ENCODE results near the gene FOXA2.

FOXA2 gene

GRCh38 chr20:22569353-22569752, 15.0 kb downstream of the FOXA2 start:
- no peak for TF ChIP-seq EZH2phosphoT487 (IDR thresholded peaks at IDR 0.05; ENCODE audit: borderline replicate concordance, low read length)
- TF ChIP-seq CTCF (IDR thresholded peaks at IDR 0.05; ENCODE audit: low read depth, low read length, poor library complexity, severe bottlenecking) = no peak
- Histone ChIP-seq H3K27ac (ENCODE audit: low read depth, low read length) (no peak overlapping the region), H3K4me2 (ENCODE audit: low read length) (no peak overlapping the region), H3K27me3 (ENCODE audit: control insufficient read depth, low read length) (peaks cover 3% of the 10 kb centered on the region; the same call in 1 of the 2 replicates), H3F3A (ENCODE audit: control insufficient read depth, insufficient read depth) (no peaks in the 10 kb centered on the region), H3K9me3 (ENCODE audit: control insufficient read depth, insufficient read depth, low read length) (no peaks in the 10 kb centered on the region), H3K79me2 (ENCODE audit: control insufficient read depth, low read length) (no peaks in the 10 kb centered on the region), H3K4me1 (ENCODE audit: control insufficient read depth, low read length) (peaks cover under 1% of the 10 kb centered on the region; the same call in 1 of the 2 replicates), H4K20me1 (ENCODE audit: control insufficient read depth, insufficient read depth, low read depth, low read length) (no peaks in the 10 kb centered on the region), H3K36me3 (ENCODE audit: control insufficient read depth, low read length) (no peaks in the 10 kb centered on the region), H3K4me3 (ENCODE audit: low read length) (no peak overlapping the region), H3K9me2 (replicated peaks; ENCODE audit: control insufficient read depth, low read length) (no peaks in the 10 kb centered on the region)

- no peaks in the 10 kb centered on the region for H3K4me1 ChIP-seq (ENCODE audit: control insufficient read depth, low read length)
- no peaks in the 10 kb centered on the region for H3K79me2 ChIP-seq (ENCODE audit: control insufficient read depth, low read length)
- H4K20me1 ChIP-seq (ENCODE audit: control insufficient read depth, insufficient read depth, low read depth, low read length) = no peaks in the 10 kb centered on the region
- no peak overlapping the region for H3K4me3 ChIP-seq (ENCODE audit: low read length)
- H3K9me3 ChIP-seq (ENCODE audit: control insufficient read depth, insufficient read depth, low read length) = no peaks in the 10 kb centered on the region
- no peak for TF ChIP-seq EZH2phosphoT487 (IDR thresholded peaks at IDR 0.05; ENCODE audit: borderline replicate concordance, low read length)
- no peak for TF ChIP-seq CTCF (IDR thresholded peaks at IDR 0.05; ENCODE audit: low read depth, low read length, poor library complexity, severe bottlenecking)
- peaks cover 3% of the 10 kb centered on the region; the same call in 1 of the 2 replicates for H3K27me3 ChIP-seq (ENCODE audit: control insufficient read depth, low read length)
- H3K9me2 ChIP-seq (replicated peaks; ENCODE audit: control insufficient read depth, low read length) = no peaks in the 10 kb centered on the region
- no peaks in the 10 kb centered on the region for H3F3A ChIP-seq (ENCODE audit: control insufficient read depth, insufficient read depth)
- no peak overlapping the region for H3K27ac ChIP-seq (ENCODE audit: low read depth, low read length)
- H3K36me3 ChIP-seq (ENCODE audit: control insufficient read depth, low read length) = no peaks in the 10 kb centered on the region
- no peak overlapping the region for H3K4me2 ChIP-seq (ENCODE audit: low read length)
Measured at GRCh38 chr20:22568872-22569344, 15.5 kb downstream of the FOXA2 start.

GRCh38 chr20:22567944-22568871, 16.2 kb downstream of the FOXA2 start:
- Histone ChIP-seq H3F3A (ENCODE audit: control insufficient read depth, insufficient read depth) (no peaks in the 10 kb centered on the region), H3K9me3 (ENCODE audit: control insufficient read depth, insufficient read depth, low read length) (no peaks in the 10 kb centered on the region), H4K20me1 (ENCODE audit: control insufficient read depth, insufficient read depth, low read depth, low read length) (no peaks in the 10 kb centered on the region), H3K4me1 (ENCODE audit: control insufficient read depth, low read length) (no peaks in the 10 kb centered on the region), H3K79me2 (ENCODE audit: control insufficient read depth, low read length) (no peaks in the 10 kb centered on the region), H3K36me3 (ENCODE audit: control insufficient read depth, low read length) (no peaks in the 10 kb centered on the region), H3K9me2 (replicated peaks; ENCODE audit: control insufficient read depth, low read length) (no peaks in the 10 kb centered on the region), H3K27me3 (ENCODE audit: control insufficient read depth, low read length) (peaks cover 3% of the 10 kb centered on the region; the same call in 1 of the 2 replicates), H3K4me2 (ENCODE audit: low read length) (no peak overlapping the region), H3K27ac (ENCODE audit: low read depth, low read length) (no peak overlapping the region), H3K4me3 (ENCODE audit: low read length) (no peak overlapping the region)
- no peak for TF ChIP-seq EZH2phosphoT487 (IDR thresholded peaks at IDR 0.05; ENCODE audit: borderline replicate concordance, low read length)

Measured in DOHH2 (cell line).